GM20431 (cell line): ENCODE measurements around the gene SEPTIN2.
"Not testable (repeated sequence)": the region's sequence is repeated elsewhere in the genome, so short reads cannot be mapped to it uniquely, and the experiment has no call there.

Experiments used
- in situ Hi-C: fragments of 300-500 bp; cut with MseI, MboI; formaldehyde crosslinking; loops from one replicate; pipeline ENCODE4 v1.15.0; 2020; ENCODE audit warnings: low sequenced_read_pairs; ENCODE audit not compliant: unreplicated experiment

The SEPTIN2 gene

GRCh38 chr2:241315879-241316631 lies at the start of gene SEPTIN2:
TSS of gene SEPTIN2 (plus strand) at chr2:241315925. CDS start at chr2:241324233, 8,308 bp downstream.
- in situ Hi-C loops: no loop called here

DNA sequence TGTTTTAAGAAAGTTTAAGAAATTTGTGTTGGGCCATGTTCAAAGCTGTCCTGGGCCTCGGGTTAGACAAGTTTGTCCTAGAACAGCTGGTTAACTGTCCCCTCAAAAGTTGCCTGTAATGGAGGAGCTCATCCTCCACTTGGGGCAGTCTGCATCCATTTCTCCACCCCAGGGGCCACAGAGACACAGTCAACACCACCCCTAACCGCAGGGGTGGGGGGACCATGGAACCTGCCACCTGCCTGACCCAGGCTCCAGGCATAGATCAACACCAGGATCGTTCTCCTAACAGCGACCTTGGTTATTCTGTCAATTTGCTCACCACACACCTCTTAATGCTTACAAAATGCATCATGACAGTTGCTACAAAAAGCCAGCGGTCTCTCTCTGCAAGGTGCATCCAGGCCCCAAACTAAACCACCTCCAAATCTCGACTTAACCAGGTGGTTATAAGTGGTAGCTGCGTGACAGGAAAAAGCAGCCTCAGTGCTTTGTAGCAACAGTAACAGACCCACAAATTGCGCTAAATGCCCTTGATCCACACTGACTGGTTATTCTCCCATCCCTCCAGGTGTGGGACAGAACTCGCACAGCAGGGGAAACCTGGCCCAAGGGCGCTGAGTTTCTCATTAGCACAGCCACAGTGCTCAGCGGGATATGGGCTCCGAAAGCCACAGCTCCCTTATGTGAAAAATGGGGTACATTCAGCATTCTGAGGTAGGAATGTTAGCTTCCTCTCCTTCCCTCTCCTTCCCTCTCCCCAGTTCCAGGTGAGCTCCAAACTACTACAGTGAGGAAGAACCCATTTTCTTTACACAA lies 48.3 kb upstream of the SEPTIN2 start:
- in situ Hi-C loops: no loop called here

GRCh38 chr2:241268306-241268705 lies 47.4 kb upstream of the SEPTIN2 start:
- in situ Hi-C loops: no loop called here

- in situ Hi-C loops: no loop called here
Observed at GRCh38 chr2:241268716-241269445, 46.8 kb upstream of the SEPTIN2 start.

- in situ Hi-C loops: no loop called here
Observed at GRCh38 chr2:241269707-241270520, 45.8 kb upstream of the SEPTIN2 start.

GRCh38 chr2:241270531-241270930 lies 45.2 kb upstream of the SEPTIN2 start:
- in situ Hi-C loops: no loop called here

DNA sequence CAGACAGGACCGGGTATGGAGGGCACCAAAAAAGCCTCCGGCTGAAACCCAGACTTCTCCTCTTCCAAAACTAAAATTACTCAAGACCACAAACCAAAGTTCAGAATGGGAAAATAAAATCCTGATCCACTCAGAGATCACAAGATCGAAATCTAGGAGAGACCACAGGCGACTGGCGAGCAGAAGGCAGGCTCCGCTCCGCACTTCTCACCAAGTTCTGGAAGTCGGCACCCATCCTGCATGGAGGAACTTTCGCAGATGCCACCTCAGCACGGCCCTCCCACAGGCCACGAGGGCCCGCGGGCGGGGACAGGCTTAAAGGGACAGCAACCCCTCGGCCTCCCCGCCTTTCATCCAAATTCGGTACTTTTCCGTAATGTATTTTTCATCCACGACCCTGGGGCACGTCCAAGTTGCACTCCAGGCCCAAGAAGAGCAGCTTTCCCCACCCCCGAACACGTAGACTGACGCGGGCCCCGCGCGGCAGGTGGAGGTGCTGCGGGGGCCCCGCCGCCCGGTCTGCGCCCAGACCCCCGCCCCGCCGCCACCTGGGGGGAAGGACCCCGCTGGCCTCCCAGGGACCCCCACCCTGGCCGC lies 43.9 kb upstream of the SEPTIN2 start:
- in situ Hi-C loops: no loop called here

DNA sequence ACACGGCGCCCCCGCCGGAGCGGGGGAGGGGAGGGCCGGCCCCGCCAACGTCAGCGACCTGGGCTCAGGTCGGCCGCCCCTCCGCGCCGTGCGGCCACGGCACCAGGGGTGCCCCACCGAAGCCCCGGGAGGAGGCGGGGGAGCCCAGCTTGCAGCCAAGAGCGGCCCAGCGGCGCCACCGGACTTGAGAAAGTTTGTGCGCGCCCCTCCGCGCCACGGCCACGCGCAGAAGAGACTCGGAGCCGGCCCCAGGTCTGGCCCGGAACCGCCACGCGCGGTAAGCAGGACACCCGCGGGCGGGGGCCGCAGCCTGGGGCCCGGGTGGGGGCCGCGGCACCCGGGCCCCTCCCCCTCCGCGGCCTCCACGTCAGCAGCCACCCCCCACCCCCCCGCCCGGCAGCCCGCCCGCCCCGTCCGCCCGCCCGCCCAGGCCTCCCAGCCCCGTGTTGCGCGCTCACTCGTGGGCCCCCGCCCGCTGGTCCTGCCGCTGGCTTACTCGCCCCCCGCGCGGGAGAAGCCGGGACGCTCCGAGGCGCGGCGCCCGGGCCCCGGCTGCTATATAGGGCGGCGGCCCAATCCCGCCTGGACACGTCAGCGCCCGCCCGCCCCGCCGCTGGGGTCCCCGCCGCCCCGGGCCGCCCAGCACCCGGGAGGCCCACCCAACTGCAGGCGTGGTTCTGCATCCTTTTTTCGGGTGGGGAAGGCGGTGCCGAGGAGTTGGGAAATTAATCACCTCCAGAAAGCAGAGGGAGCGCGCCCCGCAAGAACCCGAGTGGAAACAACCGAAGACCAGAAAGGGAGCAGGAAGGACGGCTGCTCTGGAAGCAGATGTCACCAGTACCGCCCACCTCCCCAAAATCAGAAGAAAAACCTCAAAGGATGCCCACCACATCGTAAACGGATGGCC lies 43.2 kb upstream of the SEPTIN2 start:
- in situ Hi-C loops: no loop called here

GRCh38 chr2:241273210-241274020 lies 42.3 kb upstream of the SEPTIN2 start:
- in situ Hi-C loops: no loop called here

GRCh38 chr2:241274127-241274526 lies 41.6 kb upstream of the SEPTIN2 start:
- in situ Hi-C loops: no loop called here

- in situ Hi-C loops: no loop called here
Observed at GRCh38 chr2:241275504-241275903, 40.2 kb upstream of the SEPTIN2 start.

DNA sequence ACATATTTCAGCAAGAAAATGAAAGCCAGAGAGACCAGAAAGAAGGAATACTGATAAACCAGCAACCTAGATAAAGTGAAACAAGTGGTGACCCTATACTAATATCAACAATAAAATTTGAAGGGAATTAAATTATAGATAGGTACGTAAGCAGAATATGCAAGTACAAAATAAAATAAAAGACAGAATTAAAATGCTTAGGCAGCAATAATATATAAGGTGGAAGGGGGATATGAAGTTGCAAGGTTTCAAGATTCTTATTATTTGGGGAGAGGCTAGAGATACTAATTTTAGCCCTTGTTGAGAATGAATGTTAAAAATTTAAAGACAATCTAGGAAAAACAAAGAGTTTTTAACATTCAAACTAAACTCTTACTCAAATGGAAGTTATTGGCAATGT lies 39.8 kb upstream of the SEPTIN2 start:
- in situ Hi-C loops: no loop called here

DNA sequence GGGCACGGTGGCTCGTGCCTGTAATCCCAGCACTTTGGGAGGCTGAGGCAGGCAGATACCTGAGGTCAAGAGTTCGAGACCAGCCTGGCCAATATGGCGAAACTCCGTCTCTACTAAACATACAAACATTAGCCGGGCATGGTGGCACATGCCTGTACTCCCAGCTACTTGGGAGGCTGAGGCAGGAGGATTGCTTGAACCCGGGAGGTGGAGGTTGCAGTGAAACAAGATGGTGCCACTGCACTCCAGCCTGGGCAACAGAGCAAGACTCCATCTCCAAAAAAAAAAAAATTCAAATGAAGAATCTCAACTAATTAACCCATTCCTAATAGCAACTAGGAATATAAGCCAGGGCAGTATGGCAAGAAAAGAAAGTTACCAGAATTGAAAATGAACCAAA lies 37.4 kb upstream of the SEPTIN2 start:
- in situ Hi-C loops: not testable (repeated sequence)

DNA sequence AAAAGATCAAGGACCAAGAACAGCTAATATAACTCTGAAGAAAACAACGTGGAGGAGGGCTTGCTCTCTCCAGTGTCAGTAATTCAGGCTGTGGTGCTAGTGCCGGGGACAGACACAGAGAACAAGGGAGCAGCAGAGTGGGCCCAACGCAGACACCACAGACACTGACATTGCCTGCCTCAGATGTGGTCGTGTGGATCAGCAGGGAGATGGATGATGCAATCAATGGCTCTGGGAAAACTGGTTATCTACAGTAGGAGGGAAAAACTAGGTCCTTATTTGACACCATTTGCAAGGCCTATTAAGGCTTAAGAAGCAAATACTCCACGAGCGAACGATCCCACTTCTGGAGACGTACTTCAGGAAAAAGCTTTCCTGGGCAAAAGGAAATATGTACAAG lies 36.3 kb upstream of the SEPTIN2 start:
- in situ Hi-C loops: no loop called here

- in situ Hi-C loops: no loop called here
Observed at GRCh38 chr2:241279828-241280227, 35.9 kb upstream of the SEPTIN2 start.

DNA sequence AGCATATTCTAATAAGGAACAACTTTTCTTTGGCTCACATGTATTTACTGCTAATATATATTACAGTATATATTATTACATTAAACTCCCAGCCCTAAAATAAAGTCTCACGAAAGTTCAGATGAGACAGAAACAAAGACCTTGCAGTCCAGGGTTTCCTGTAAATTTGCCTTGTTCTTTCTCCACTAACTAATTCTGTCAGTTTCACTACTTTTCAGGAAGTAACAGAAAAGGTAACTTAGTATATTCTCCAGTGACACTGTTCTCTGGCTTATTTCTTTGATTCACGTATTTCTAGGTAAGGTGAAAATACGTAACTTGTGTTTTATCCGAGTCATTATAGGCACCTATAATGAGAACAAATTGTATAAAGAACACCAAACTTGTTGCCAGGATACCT lies 35.4 kb upstream of the SEPTIN2 start:
- in situ Hi-C loops: no loop called here

GRCh38 chr2:241282555-241282954 lies 33.2 kb upstream of the SEPTIN2 start:
- in situ Hi-C loops: no loop called here

GRCh38 chr2:241285596-241285995 lies 30.1 kb upstream of the SEPTIN2 start:
- in situ Hi-C loops: no loop called here
